ENCODE results near the gene DTWD1.
A peak's percentile ranks its signal among the peaks of the same experiment; 100 is the strongest.
"Not testable (repeated sequence)": the region's sequence is repeated elsewhere in the genome, so short reads cannot be mapped to it uniquely, and the experiment has no call there.

Gene DTWD1

DNA sequence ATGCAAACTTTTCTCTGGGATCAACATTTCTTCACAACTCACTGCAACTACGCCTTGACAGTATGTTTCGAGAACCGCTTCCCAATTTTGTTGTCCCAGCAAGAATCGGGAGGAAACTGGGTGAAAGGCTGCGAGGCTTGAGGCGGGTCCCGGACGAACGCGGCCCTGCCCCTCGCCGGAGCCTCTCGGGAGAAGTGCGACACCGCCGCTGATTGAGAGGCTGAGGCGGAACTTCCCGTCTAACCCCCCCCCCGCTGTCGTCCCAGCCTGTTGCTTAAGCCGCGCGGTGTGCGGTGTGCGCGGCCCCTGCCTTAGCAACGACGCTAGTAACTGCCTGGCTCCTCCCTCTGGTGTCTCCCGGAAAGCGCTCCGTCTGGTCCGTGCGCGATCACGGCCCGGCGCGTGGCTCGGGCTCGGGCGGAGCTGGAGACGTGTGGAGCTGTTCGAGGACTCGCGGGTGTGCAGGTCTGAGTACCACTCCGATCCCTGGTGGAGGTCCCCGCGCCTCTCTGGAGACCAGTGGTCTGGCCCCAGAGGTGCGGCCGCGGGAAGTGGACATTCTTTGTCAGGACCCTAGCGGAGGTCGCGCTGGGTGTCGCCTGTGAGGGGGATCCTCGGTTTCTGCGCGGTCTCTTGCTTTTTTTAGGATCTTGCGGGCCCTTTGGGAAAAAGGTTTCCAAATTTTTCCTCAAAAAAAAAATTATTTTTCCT lies at the start of gene DTWD1, which contains the start of gene FAM227B:
TSS of gene DTWD1 (plus strand) at position 391 of the 711 bp plus-strand sequence. CDS start 4,120 bp downstream, outside the sequence.
TSS of gene FAM227B (minus strand) at position 161 of the 711 bp plus-strand sequence. CDS start 5,647 bp downstream, outside the sequence.
- peak; percentile 89 for DNase-seq

GRCh38 chr15:49573421-49573820 lies 47.4 kb upstream of the DTWD1 start:
- DNase-seq = no peak

DNA sequence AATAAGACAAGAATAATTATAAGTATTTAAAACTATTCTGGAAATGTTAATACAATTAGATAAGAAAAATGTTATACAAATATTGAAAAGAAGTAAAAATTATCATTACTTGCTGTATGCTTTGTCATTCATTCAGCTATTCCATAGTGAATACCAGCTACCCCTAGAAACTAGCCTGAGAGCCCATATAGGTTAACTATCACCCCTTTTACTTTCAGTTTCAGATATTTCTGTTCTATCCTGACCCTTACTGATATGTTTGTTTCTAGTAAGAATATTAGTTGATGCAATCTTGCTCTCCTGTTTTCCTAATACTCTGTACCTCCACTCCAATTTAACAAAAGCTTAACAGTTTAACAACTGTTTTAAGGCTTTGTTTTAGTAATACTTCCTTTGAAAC lies 31.8 kb upstream of the DTWD1 start:
- no peak for DNase-seq

GRCh38 chr15:49592829-49593316 lies 28.0 kb upstream of the DTWD1 start:
- DNase-seq = not testable (repeated sequence)

GRCh38 chr15:49604625-49605409 lies 16.0 kb upstream of the DTWD1 start:
- no peak for DNase-seq

- no peak for DNase-seq
These were observed 15.3 kb upstream of the DTWD1 start for GRCh38 chr15:49605588-49605987.

GRCh38 chr15:49606594-49606993 lies 14.3 kb upstream of the DTWD1 start:
- no peak for DNase-seq

DNA sequence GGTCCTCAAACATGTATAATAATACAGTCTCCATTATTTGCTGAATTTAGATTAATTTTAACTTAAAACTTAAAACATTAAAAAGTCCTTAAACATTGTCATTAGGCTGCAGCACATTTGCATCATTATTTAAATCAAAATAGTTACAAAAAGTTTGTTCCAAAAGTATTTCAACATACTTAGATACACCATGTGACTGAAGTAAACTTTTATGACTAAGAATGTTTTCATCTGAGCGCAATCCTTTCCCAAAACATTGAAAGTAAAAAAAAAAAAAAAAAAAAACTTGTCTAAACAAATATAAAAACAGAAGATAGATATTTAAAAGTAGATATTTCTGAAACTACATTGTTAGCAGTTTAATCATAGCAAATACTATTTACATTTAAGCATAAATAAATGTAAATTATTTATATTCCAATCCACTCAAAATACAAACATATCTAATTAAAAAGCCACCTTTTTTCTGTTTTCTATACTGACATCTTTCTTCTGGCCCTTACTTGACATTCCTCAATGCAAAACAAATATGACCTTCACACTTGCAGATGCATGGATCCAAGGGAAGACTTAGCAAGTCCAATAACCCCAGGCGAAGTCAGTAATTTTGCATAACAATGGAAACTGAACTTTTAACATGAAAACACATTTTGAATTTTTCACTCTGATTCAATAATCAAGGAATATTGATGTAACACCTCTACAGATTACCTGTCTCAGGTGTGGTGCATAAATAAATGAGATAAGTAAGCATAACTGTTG lies 10.5 kb upstream of the DTWD1 start:
- no peak for DNase-seq

DNA sequence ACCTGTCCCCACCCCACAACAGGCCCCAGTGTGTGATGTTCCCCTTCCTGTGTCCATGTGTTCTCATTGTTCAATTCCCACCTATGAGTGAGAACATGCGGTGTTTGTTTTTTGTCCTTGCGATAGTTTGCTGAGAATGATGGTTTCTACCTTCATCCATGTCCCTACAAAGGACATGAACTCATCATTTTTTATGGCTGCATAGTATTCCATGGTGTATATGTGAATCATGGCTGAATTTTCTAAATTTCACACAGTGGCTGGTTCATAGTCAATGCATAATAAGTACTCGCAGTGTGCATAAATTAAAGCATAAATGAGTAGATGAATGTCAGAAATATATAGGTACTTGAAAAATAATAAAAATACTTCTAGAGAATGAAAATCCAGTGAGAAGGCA lies 8.6 kb upstream of the DTWD1 start:
- not testable (repeated sequence) for DNase-seq

GRCh38 chr15:49619226-49619625 lies 1.6 kb upstream of the DTWD1 start:
- no peak for DNase-seq

DNA sequence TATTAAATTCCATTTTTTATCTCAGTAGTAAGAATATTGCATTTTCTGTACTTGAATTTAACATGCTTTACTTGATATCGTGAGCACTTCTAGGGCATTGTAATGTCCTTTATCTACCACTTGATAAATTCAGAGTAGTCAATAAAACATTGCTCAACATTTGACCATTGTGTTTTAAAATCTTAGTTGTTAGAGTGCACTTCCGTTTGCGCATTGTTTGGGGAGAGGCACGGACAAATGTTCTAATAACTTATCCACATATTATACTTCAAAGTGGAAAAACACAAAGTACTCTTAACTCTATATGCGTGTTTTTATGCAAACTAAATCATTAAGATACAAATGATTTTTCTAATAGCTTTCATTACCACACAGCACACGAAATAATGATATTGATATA lies 649 bp upstream of the DTWD1 start:
- no peak for DNase-seq

- no peak for DNase-seq
These were observed 558 bp downstream of the DTWD1 start for GRCh38 chr15:49621401-49621811.

DNA sequence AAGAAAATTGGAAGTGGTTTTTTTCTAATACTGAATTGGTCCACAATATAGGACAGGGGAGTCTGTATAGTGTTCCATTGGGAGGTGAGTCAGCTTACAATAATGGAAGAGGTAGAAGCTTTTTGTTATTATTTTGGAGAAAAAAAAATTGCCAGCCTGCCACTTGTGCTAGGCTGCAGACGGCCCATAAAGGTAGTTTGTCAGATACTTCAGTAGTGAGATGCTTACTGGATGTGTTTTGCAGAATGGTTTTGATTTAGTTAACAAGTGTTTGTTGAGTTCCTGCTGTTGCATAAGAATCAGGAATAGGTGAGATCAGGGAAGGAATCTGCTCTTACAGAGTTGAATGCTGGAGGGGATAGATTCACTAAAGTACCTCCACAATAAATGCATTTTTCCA lies 1.0 kb downstream of the DTWD1 start:
- no peak for DNase-seq

- DNase-seq = no peak
These were observed 1.7 kb downstream of the DTWD1 start for GRCh38 chr15:49622561-49622960.

- DNase-seq = no peak
These were observed 3.2 kb downstream of the DTWD1 start for GRCh38 chr15:49624056-49624455.

DNA sequence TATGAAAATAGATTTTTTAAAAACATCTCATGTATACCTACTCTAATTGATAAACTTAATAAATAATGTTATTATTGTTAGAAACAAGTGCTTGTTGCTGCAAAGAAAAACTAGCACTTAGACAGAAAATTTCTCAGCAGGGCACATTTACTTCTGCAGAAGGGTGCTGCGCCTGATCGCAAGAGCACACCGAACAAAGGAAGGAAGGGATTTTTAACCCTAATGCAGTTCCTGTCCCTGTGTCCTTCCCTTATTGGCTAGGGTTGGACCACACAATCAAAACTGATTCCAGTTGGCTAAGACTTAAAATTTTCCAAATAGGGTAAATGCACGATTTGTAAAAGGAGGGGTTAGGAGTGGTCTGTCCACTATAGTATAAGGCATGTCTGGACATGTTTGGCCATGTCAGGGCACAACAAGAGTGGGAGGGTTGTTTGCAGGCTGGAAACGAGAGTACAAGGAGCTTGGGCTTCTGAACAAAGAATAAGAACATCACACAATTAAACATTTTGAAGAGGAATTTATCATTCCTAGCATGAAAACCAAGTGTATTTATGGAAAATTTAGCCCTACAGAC lies 4.7 kb downstream of the DTWD1 start:
- DNase-seq = no peak

DNA sequence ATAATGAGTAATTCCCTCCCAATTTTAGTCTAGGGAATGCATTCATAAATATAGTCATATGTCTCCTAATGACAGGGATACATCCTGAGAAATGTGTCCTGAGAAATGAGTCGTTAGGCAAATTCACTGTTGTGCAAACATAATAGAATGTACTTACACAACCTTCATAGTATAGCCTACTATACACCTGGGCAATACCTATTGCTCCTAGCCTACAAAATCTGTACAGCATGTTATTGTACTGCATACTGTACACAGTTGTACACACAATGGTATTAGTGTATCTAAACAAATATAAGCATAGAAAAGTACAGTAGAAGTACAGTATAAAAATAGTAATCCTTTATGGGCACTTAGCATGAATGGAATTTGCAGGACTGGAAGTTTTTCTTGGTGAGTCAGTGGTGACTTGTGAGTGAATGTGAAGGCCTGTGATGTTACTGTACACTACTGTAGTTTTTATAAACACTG lies 6.6 kb downstream of the DTWD1 start:
- no peak for DNase-seq

- no peak for DNase-seq
These were observed 7.5 kb downstream of the DTWD1 start for GRCh38 chr15:49628379-49628778.

DNA sequence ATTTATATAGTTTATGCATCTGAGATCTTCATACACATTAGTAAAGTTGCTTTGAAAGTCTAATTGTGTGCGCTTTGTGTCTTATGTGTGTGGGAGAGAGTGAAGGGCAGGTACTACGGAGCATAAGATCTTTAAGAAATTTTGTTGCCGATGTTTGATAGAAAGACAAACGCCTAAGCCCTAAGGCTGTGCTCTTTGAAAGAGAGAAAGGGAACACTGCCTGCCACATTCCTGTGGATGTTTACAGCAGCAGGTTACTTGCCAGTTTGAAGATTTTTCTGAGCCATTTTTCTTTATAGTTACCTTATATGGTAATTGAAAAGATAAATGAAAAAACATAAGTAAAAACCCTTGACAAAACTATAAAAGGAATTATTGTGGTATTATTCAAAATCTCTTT lies 17.0 kb downstream of the DTWD1 start:
- no peak for DNase-seq

DNA sequence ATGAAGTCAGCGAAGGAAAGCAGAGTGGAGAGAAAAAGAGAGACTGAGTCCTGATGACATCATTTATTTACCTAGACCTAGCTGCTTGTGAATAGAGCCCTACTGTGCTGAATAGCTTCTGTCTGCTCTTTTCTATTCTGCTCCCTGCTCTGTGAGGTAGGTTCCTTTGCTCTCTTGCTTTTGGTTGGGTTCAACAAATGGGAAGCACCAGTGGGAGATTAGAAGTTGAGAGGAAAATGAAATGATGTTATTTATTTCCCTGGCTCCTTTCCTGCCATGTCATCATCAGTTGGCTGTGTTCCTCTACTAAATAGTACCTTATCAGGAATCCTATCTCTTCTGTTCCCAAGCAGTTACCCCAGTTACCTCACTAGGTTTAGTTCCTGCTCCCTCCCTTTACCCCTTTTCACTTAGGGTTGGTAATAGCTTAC lies 23.5 kb downstream of the DTWD1 start:
- no peak for DNase-seq

- DNase-seq = no peak
These were observed 24.4 kb downstream of the DTWD1 start for GRCh38 chr15:49645277-49645676.

GRCh38 chr15:49645941-49646340 lies 25.1 kb downstream of the DTWD1 start:
- no peak for DNase-seq

DNA sequence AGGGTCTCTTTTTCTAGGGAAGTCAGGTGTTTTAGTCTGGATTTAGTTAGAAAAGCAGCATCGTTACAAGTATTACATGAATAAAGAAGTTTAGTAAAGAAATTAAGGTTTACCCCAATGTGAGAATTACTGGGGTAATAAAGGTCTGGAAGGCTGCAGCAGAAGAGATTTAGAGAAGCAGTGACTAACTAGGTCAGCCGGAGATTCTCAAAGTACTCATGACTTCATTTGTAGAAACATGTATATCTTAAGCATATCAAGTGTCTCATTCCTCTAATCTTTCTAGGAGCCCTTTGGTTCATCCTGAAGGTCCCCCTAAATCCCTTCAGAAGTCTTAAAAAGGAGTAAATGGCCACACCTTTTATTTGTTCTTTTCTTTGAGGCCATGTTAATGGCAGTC lies 26.0 kb downstream of the DTWD1 start:
- DNase-seq = no peak
